Measurements from ENCODE around the gene RBCK1.

RBCK1 gene

DNA sequence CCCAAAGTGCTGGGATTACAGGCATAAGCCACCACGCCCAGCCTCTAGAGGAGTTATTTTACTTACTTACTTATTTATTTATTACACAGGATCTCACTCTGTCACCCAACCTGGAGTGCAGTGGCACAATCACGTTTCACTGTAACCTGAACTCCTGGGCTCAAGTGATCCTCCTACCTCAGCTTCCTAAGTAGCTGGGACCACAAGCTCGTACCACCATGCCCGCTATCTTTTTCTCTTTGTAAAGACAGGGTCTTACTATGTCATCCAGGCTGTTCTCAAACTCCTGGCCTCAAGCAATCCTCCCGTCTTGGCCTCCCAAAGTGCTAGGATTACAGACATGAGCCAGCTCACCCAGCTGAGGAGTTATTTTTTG, 29.1 kb upstream of the RBCK1 start:
- TF ChIP-seq, protein P1, sequence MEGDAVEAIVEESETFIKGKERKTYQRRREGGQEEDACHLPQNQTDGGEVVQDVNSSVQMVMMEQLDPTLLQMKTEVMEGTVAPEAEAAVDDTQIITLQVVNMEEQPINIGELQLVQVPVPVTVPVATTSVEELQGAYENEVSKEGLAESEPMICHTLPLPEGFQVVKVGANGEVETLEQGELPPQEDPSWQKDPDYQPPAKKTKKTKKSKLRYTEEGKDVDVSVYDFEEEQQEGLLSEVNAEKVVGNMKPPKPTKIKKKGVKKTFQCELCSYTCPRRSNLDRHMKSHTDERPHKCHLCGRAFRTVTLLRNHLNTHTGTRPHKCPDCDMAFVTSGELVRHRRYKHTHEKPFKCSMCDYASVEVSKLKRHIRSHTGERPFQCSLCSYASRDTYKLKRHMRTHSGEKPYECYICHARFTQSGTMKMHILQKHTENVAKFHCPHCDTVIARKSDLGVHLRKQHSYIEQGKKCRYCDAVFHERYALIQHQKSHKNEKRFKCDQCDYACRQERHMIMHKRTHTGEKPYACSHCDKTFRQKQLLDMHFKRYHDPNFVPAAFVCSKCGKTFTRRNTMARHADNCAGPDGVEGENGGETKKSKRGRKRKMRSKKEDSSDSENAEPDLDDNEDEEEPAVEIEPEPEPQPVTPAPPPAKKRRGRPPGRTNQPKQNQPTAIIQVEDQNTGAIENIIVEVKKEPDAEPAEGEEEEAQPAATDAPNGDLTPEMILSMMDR (IDR thresholded peaks at IDR 0.05; ENCODE audit: insufficient read depth, missing control alignments), result no peak
- DNase-seq (ENCODE audit: insufficient read length, low spot score) (no peak), FAIRE-seq (no peak)

DNA sequence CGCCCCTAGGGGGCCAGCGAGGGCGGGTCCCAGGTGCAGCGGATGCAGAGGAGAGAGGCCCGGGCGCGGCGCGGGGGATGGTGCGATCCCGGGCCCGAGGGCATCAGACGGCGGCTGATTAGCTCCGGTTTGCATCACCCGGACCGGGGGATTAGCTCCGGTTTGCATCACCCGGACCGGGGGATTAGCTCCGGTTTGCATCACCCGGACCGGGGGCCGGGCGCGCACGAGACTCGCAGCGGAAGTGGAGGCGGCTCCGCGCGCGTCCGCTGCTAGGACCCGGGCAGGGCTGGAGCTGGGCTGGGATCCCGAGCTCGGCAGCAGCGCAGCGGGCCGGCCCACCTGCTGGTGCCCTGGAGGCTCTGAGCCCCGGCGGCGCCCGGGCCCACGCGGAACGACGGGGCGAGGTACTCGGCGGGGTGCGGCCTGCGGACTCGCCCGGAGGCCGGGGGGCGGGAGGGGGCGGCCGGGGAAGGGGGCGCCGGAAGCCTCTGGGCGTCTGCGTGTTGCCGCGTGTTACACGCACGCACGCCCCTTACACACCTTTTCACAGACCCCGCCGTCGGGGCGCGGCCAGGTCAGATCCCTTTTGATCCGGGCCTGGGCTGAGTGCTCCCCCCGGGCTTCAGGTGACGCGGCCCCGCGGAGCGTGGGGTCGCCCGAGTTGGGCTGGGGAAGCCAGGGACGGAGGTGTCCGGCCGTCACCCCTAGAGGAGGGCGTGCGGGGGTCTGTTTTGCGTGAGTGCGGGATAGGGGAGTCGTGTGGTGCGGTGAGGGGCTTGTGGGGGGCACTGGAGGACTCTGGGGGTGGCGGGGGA, 27.1 kb upstream of the RBCK1 start:
- no peak for DNase-seq (ENCODE audit: insufficient read length, low spot score)
- TF ChIP-seq, protein P1 (IDR thresholded peaks at IDR 0.05; ENCODE audit: insufficient read depth, missing control alignments), result no peak
- FAIRE-seq, result no peak

- DNase-seq (ENCODE audit: insufficient read length, low spot score), result no peak
- TF ChIP-seq, protein P1 (IDR thresholded peaks at IDR 0.05; ENCODE audit: insufficient read depth, missing control alignments), result no peak
- no peak for FAIRE-seq
Observed at GRCh38 chr20:381581-382290, 26.4 kb upstream of the RBCK1 start.

- TF ChIP-seq, protein P1 (IDR thresholded peaks at IDR 0.05; ENCODE audit: insufficient read depth, missing control alignments), result no peak
- FAIRE-seq (no peak), DNase-seq (ENCODE audit: insufficient read length, low spot score) (no peak)
Observed at GRCh38 chr20:382291-383115, 25.6 kb upstream of the RBCK1 start.

DNA sequence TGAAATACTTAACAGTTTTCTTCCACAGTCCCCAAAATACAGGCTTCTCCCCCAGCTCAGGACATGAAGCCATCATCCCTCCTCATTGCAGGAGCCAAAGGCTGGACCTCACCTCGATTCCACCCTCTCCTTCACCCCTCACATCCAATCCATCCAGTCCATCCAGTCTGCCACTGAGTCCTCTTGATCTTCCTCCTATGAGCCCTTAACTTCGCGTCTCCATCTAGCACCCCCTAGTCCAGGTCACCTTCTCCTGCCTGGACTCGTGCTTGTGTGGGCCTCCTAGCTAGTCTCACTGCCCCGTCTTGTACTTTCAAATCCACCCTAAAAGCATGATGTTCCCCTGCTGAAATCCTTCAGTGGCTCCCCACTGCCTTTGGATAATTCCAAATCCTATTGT, 24.2 kb upstream of the RBCK1 start:
- DNase-seq (ENCODE audit: insufficient read length, low spot score), result no peak
- TF ChIP-seq, protein P1 (IDR thresholded peaks at IDR 0.05; ENCODE audit: insufficient read depth, missing control alignments), result no peak
- FAIRE-seq, result no peak

GRCh38 chr20:384723-385122, 23.4 kb upstream of the RBCK1 start:
- DNase-seq (ENCODE audit: insufficient read length, low spot score) (no peak), FAIRE-seq (no peak)
- TF ChIP-seq, protein P1 (IDR thresholded peaks at IDR 0.05; ENCODE audit: insufficient read depth, missing control alignments), result no peak
